Measurements from ENCODE around the gene ROPN1B.
"Not testable (repeated sequence)": the region's sequence is repeated elsewhere in the genome, so short reads cannot be mapped to it uniquely, and the experiment has no call there.

DNA sequence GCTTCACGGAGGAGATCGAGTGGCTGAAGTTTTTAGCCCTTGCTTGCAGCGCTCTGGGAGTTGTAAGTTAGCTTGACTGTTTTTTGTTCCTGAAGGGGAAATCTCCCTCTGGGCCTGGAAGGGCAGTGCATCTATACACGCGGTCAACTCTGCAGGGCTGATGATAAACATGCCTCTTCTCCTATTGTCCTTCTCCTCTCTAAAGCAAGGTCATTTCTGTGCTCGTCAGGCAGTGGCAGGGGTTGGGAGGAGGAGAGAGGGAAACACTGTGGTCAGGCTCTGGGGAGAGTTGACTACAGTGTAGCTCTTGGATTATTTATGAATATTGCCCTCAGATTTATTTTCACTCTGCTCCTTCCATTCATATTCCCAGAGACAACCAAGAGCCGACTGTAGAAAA lies 8.1 kb downstream of the ROPN1B start:
- not testable (repeated sequence) for TF ChIP-seq KLF7 (tag by site-specific recombination; IDR thresholded peaks at IDR 0.05; ENCODE audit: borderline replicate concordance); ZNF423 (tag by site-specific recombination; IDR thresholded peaks at IDR 0.05); ZNF37A (tag by site-specific recombination; IDR thresholded peaks at IDR 0.05); ZNF121 (tag by site-specific recombination; IDR thresholded peaks at IDR 0.05); HOXA7 (CRISPR knock-in tag; IDR thresholded peaks at IDR 0.05; ENCODE audit: borderline replicate concordance); PRDM4 (tag by site-specific recombination; IDR thresholded peaks at IDR 0.05); ZNF335 (tag by site-specific recombination; conservative IDR thresholded peaks at IDR 0.05); SCRT1 (tag by site-specific recombination; IDR thresholded peaks at IDR 0.05; ENCODE audit: borderline replicate concordance); ZFP37 (tag by site-specific recombination; IDR thresholded peaks at IDR 0.05); ZNF391 (tag by site-specific recombination; IDR thresholded peaks at IDR 0.05; ENCODE audit: borderline replicate concordance, low read depth); ZNF792 (tag by site-specific recombination; IDR thresholded peaks at IDR 0.05)
- TF ChIP-seq, protein P1, sequence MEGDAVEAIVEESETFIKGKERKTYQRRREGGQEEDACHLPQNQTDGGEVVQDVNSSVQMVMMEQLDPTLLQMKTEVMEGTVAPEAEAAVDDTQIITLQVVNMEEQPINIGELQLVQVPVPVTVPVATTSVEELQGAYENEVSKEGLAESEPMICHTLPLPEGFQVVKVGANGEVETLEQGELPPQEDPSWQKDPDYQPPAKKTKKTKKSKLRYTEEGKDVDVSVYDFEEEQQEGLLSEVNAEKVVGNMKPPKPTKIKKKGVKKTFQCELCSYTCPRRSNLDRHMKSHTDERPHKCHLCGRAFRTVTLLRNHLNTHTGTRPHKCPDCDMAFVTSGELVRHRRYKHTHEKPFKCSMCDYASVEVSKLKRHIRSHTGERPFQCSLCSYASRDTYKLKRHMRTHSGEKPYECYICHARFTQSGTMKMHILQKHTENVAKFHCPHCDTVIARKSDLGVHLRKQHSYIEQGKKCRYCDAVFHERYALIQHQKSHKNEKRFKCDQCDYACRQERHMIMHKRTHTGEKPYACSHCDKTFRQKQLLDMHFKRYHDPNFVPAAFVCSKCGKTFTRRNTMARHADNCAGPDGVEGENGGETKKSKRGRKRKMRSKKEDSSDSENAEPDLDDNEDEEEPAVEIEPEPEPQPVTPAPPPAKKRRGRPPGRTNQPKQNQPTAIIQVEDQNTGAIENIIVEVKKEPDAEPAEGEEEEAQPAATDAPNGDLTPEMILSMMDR (tag by site-specific recombination; IDR thresholded peaks at IDR 0.05): not testable (repeated sequence)

Measured in HEK293 (cell line).